22Rv1 (cell line): ENCODE data around the gene LLGL1.

Source experiments
- H3K27ac ChIP-seq: fragments of 450-650 bp; 2 replicates; pipeline ENCODE4 v1.5.1; 2017
- ZFX ChIP-seq: fragments of 450-650 bp; IDR thresholded peaks from 2 replicates; pipeline ENCODE4 v1.6.1; 2017; ENCODE audit warnings: antibody characterized with exemption, borderline replicate concordance
- TF ChIP-seq, protein P1 (sequence below): fragments of 450-650 bp; IDR thresholded peaks from 2 replicates; pipeline ENCODE4 v1.5.1; 2017; ENCODE audit warnings: mild to moderate bottlenecking

Gene LLGL1

DNA sequence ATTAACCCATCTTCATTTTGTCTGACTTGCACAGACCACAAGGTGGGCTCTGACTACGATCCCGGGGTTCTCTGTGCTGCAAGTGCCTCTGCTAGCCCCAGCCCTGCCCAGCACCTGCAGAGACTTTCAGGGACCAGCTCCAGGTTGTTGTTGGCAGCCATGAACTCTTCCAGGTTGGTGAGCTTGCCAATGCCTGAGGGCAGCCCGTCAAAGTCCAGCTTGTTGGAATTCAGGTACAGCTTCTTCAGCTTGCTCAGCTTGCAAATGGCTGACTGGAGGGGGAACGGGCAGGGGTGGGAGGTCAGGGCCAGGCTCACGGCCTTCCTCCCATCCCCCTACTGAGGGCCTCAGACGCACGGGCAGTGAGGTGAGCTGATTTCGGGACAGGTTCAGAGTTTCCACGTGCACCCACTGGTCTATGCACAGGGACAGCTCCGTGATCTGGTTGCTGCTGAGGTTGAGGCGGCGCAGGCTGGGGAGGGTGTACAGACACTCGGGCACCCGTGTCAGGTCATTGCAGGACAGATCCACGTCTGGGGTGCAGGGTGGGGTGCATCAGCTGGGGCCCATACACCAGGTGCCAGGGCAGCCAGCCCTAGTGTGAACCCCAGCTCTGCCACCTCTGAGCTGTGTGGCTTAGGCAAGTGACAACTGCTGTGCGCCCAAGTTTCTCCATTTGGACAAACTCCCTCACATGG is 27.9 kb downstream of the LLGL1 start:
- no peak for TF ChIP-seq ZFX
- TF ChIP-seq, protein P1, sequence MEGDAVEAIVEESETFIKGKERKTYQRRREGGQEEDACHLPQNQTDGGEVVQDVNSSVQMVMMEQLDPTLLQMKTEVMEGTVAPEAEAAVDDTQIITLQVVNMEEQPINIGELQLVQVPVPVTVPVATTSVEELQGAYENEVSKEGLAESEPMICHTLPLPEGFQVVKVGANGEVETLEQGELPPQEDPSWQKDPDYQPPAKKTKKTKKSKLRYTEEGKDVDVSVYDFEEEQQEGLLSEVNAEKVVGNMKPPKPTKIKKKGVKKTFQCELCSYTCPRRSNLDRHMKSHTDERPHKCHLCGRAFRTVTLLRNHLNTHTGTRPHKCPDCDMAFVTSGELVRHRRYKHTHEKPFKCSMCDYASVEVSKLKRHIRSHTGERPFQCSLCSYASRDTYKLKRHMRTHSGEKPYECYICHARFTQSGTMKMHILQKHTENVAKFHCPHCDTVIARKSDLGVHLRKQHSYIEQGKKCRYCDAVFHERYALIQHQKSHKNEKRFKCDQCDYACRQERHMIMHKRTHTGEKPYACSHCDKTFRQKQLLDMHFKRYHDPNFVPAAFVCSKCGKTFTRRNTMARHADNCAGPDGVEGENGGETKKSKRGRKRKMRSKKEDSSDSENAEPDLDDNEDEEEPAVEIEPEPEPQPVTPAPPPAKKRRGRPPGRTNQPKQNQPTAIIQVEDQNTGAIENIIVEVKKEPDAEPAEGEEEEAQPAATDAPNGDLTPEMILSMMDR, result no peak
- H3K27ac ChIP-seq, result peak overlapping the region; percentile 27; the same call in 1 of the 2 replicates

DNA sequence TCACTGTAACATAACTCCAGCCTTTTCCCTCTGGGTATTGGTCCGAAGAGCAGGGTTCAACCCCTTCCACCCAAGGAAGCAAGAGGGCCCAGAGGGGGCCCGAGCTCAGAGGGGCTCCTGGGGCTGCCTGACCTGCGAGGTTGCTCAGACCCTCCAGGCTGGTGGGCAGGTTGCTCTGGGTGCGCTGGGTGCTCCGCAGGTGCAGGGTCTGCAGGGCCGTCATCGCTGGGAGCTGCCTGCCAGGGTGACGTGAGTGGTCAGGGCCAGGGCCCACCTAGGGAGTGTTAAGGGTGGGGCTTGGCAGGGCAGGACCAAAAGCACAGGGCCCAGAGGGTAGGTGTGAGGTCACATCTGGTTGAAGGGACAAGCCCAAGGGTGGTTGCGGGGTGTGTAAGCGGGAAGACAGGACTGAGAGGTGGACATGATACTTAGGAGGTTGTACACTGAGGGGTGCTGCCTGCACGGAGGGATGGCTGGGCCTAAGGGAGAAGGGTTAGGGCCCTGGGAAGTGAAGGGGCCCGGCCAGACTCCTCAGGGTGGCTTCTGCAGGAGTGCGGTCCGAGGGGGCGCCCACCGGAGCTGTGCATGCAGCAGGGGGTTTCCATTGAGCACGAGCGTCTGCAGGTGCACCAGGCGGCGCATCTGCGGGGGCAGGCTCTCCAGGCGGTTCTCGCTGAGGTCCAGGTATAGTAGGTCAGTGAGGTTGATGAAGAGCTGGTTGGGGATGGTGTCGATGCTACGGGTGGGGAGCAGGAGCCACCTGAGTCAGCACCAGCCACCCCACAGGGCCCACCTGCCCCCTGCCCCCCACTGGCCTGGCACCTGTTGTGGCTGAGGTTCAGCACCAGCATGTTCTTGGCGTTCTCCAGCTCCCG is 28.7 kb downstream of the LLGL1 start:
- no peak overlapping the region for H3K27ac ChIP-seq
- TF ChIP-seq, protein P1, result no peak
- no peak for TF ChIP-seq ZFX

DNA sequence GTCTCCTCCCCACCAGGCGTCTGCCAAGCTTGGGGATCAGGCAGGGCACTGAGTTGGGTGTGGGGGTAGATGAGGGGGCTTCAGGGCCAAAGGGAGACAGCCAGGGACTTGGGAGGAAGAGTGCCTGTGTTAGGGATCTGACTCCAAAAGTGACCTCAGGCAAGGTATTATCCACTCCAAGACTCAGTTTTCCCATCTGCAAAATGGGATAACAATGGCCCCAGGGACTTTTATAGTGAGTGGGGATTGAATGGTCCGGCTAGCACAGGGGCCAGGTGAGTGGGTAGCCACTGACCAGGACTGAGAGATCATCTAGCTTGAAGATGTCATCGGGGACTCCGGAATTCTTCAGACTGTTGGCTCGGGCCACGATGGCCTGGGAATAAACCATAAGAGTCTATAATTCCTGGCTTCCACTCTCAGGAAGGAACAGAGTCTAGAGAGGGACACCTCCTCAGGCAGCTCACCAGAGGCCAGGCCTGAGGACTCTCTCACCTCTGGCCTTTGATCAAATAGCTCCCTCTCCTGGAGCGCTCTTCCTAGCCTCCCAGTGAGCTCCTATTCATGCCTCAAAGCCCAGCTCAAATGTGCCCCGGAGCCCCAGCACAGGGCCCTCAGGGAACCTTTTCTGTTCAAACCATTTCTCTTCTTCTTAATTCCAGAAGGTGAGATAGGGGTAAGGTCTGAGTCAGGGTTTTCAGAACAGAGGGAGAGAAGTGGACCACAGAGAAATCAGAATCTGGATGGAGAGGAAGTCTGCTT is 29.6 kb downstream of the LLGL1 start:
- TF ChIP-seq, protein P1, result no peak
- TF ChIP-seq ZFX, result no peak
- H3K27ac ChIP-seq, result no peak overlapping the region

DNA sequence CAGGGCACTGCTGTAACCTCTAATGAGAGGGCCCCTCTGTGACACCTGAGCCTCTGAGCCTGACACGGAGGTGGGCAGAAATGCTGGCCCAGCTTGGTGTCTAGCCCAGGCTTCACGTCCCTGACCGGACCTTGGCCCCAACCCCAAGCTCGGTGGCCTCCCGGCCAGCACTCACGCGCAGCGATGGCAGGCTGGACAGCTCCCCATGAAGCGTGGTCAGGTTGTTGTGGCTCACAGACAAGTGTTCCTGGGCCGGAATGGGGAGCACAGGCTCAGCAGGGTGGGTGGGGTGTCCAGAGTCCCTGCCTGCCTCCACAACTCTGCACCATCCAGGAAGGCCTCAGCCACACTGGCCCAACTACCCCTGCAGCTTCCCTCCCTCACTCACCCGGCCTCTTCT is 30.9 kb downstream of the LLGL1 start:
- peak overlapping the region; percentile 87; the same call in 1 of the 2 replicates for H3K27ac ChIP-seq

DNA sequence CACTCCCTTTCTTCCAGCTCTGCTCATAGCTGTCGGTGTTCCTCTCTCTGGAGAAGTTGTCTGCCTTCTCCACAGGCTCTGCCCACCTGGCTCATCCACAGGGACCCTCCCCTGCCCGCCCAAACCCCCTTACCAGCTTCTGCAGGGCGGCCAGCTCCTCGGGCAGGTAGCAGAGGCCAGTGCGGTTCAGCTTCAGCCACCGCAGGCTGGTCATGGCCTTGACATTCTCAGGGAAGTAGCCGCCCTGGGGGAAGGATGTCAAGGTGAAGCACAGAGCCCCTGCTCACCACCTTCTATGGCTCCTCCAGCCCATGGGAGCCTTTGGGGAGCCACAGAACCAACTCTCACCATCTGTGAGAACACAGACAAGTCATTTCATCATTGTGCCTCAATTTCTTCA is 31.3 kb downstream of the LLGL1 start:
- TF ChIP-seq, protein P1, result no peak
- TF ChIP-seq ZFX, result no peak
- peak overlapping the region; percentile 87; the same call in 1 of the 2 replicates for H3K27ac ChIP-seq

More for the DNA sequence above, 30.9 kb downstream of the LLGL1 start:
- TF ChIP-seq ZFX, result no peak
- TF ChIP-seq, protein P1, result no peak

DNA sequence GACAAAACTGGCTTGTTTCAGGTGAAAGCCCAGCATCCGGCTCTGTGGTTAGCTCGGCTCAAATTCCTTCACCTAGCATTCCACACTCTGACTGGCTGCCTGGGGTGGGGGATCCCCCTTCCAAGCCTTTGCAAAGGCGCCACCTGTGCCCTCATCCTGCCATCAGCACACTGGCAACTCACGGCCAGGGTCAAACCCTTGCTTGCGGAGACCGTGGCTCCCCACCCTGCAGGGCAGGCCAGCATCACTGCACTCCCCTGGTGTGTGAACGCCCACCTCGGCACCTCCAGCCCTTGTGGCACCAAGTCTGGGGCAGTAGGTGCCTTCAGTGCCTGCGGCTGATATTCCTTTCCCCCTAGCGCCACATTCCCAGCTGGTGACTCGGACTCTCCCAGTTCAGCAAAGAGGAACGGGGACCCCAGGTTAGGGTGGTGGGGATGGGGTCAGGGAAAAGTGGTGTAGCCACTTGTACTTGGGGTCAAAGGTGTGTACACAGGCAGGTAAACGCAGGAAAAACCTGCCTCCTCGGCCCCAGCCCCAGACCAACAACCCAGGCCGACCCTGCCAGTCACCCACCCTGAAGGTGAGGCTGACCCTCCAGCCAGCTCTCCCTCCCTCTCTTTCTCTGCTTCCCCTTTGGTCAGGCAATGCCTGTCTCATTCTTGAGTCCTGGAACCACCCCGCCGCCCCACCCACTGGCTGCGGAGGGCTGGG is 32.0 kb downstream of the LLGL1 start:
- TF ChIP-seq, protein P1, result no peak
- TF ChIP-seq ZFX, result no peak
- peak overlapping the region; percentile 87 for H3K27ac ChIP-seq
